HepG2 (cell line): Measurements from ENCODE around the gene PPP2R5C. TPM values are rescaled to one million over a fixed set of nuclear protein-coding genes. Genes with fewer than 3 reads are reported as not detected.
A peak's percentile ranks its signal among the peaks of the same experiment; 100 is the strongest.

Experiments used
- BHLHE40 ChIP-seq: IDR thresholded peaks from 2 replicates; pipeline ENCODE4 v1.6.1; 2011; ENCODE audit warnings: low read length, improper control_type of control experiment
- CBX1 ChIP-seq: IDR thresholded peaks from one replicate; pipeline ENCODE4 v1.6.1; 2016; ENCODE audit warnings: antibody characterized with exemption, low read depth
- CEBPB ChIP-seq: IDR thresholded peaks from 2 replicates; pipeline ENCODE4 v1.6.1; 2011; ENCODE audit warnings: low read depth, low read length, improper control_type of control experiment, borderline replicate concordance
- CHCHD3 ChIP-seq: sonication (generic); formaldehyde crosslinking; IDR thresholded peaks from 2 replicates; pipeline ENCODE4 v1.8.0; 2022; ENCODE audit warnings: mild to moderate bottlenecking, missing genetic modification reagents, moderate library complexity
- EHMT2 ChIP-seq: fragments of 200-600 bp; sonication (generic); IDR thresholded peaks from 2 replicates; pipeline ENCODE4 v1.7.0; 2017; ENCODE audit warnings: antibody characterized with exemption, low read depth, low read length, borderline replicate concordance
- ELF4 ChIP-seq: sonication (generic); formaldehyde crosslinking; IDR thresholded peaks from 2 replicates; pipeline ENCODE4 v1.5.0; 2020; ENCODE audit warnings: missing genetic modification reagents, mild to moderate bottlenecking, moderate library complexity, borderline replicate concordance
- FOXJ3 ChIP-seq: sonication (generic); formaldehyde crosslinking; IDR thresholded peaks from 2 replicates; pipeline ENCODE4 v1.4.0; 2020; ENCODE audit warnings: missing genetic modification reagents, mild to moderate bottlenecking, borderline replicate concordance
- GPBP1L1 ChIP-seq: sonication (generic); formaldehyde crosslinking; IDR thresholded peaks from 2 replicates; pipeline ENCODE4 v1.5.0; 2020; ENCODE audit warnings: mild to moderate bottlenecking, missing genetic modification reagents
- KAT7 ChIP-seq: IDR thresholded peaks from 2 replicates; pipeline ENCODE4 v1.6.1; 2018; ENCODE audit warnings: borderline replicate concordance, missing compliant biosample characterization
- KLF13 ChIP-seq: sonication (generic); formaldehyde crosslinking; IDR thresholded peaks from 2 replicates; pipeline ENCODE4 v1.4.0; 2020; ENCODE audit warnings: mild to moderate bottlenecking, missing genetic modification reagents
- LBX2 ChIP-seq: sonication (generic); formaldehyde crosslinking; IDR thresholded peaks from 2 replicates; pipeline ENCODE4 v1.5.0; 2020; ENCODE audit warnings: missing genetic modification reagents, mild to moderate bottlenecking, borderline replicate concordance
- NKX3-1 ChIP-seq: sonication (generic); formaldehyde crosslinking; IDR thresholded peaks from 2 replicates; pipeline ENCODE4 v1.5.0; 2020; ENCODE audit warnings: missing genetic modification reagents
- NR1H2 ChIP-seq: sonication (generic); formaldehyde crosslinking; IDR thresholded peaks from 2 replicates; pipeline ENCODE4 v1.8.1; 2022; ENCODE audit warnings: low read depth, missing genetic modification reagents, borderline replicate concordance
- RFX1 ChIP-seq: fragments of 450-650 bp; IDR thresholded peaks from 2 replicates; pipeline ENCODE4 v1.6.1; 2017
- SMC3 ChIP-seq: IDR thresholded peaks from 2 replicates; pipeline ENCODE4 v1.6.1; 2011; ENCODE audit warnings: low read length, improper control_type of control experiment
- SP1 ChIP-seq, 2 experiments: fragments of 450-650 bp in 1 of 2; sonication (generic) in 1 of 2; formaldehyde crosslinking in 1 of 2; IDR thresholded peaks; 2 replicates each; pipeline versions ENCODE4 v1.4.0 to v1.6.1; 2016 to 2020; ENCODE audit warnings: missing genetic modification reagents in 1 of 2
- THYN1 ChIP-seq: sonication (generic); formaldehyde crosslinking; IDR thresholded peaks from 2 replicates; pipeline ENCODE4 v1.8.1; 2023; ENCODE audit warnings: low read depth, mild to moderate bottlenecking, moderate library complexity, missing genetic modification reagents, borderline replicate concordance
- TSC22D2 ChIP-seq: sonication (generic); formaldehyde crosslinking; IDR thresholded peaks from 2 replicates; pipeline ENCODE4 v1.5.1; 2020; ENCODE audit warnings: missing genetic modification reagents, mild to moderate bottlenecking, borderline replicate concordance
- U2AF1 ChIP-seq: fragments of 200-400 bp; formaldehyde crosslinking; optimal IDR thresholded peaks from 2 replicates; pipeline ENCODE3; 2017; ENCODE audit warnings: mild to moderate bottlenecking, low read depth, low read length
- ZBTB14 ChIP-seq: sonication (generic); formaldehyde crosslinking; IDR thresholded peaks from 2 replicates; pipeline ENCODE4 v1.4.0; 2020; ENCODE audit warnings: missing genetic modification reagents
- ZFY ChIP-seq: sonication (generic); formaldehyde crosslinking; IDR thresholded peaks from 2 replicates; pipeline ENCODE4 v1.4.0; 2020; ENCODE audit warnings: missing genetic modification reagents
- ZNF136 ChIP-seq: sonication (generic); formaldehyde crosslinking; IDR thresholded peaks from 2 replicates; pipeline ENCODE4 v1.8.1; 2022; ENCODE audit warnings: low read depth, mild to moderate bottlenecking, moderate library complexity, missing genetic modification reagents
- ZNF205 ChIP-seq: IDR thresholded peaks from 2 replicates; pipeline ENCODE4 v1.6.1; 2018; ENCODE audit warnings: missing biosample characterization, missing genetic modification reagents
- ZNF546 ChIP-seq: sonication (generic); formaldehyde crosslinking; conservative IDR thresholded peaks from 2 replicates; pipeline ENCODE4 v1.8.1; 2023; ENCODE audit warnings: mild to moderate bottlenecking, missing genetic modification reagents
- ZNF607 ChIP-seq: sonication (generic); formaldehyde crosslinking; IDR thresholded peaks from 2 replicates; pipeline ENCODE4 v1.5.1; 2020; ENCODE audit warnings: missing genetic modification reagents, mild to moderate bottlenecking, borderline replicate concordance
- ZNF792 ChIP-seq: IDR thresholded peaks from 2 replicates; pipeline ENCODE4 v1.6.1; 2016
- polyA plus RNA-seq, 8 experiments: library from polyadenylated mRNA; depleted of rRNA in 3 of 8; stranded (reverse) in 7 of 8; unstranded in 1 of 8; fragments of >200 nt; fragmentation: Illumina TruSeq in 4 of 8; extraction: Trizol in 4 of 8; gene quantifications; 2 replicates each; pipeline versions ENCODE4 v1.2.1 to v1.2.3, GENCODE V29; 2011 to 2016; ENCODE audit warnings: low read depth in 4 of 8, missing spikeins in 1 of 8, mixed read lengths in 1 of 8; ENCODE audit not compliant: insufficient read depth in 1 of 8
- total RNA-seq, 5 experiments: library from RNA; depleted of rRNA; stranded (reverse); fragments of >200 nt; fragmentation: Illumina TruSeq; extraction: Trizol; gene quantifications; 2 replicates each; pipeline ENCODE4 v1.2.3, GENCODE V29; 2016; ENCODE audit warnings: low read depth in 1 of 5
- TF ChIP-seq, protein P1 (sequence below): sonication (generic); formaldehyde crosslinking; IDR thresholded peaks from 2 replicates; pipeline ENCODE4 v1.4.0; 2020; ENCODE audit warnings: missing genetic modification reagents, borderline replicate concordance

Gene PPP2R5C
- total and polyA plus RNA-seq, 2 of the 13 experiments (the other 11 are each of a cell fraction or from before 2014, with no cell fraction given), result 74.3 to 78.5 TPM

GRCh38 chr14:101809671-101810514 lies 48.4 kb downstream of the PPP2R5C start (continued):
- no peak for TF ChIP-seq CEBPB
- TF ChIP-seq ELF4 (CRISPR knock-in tag), result peak; percentile 90; the same call in 1 of the 2 replicates
- TF ChIP-seq, protein P1, sequence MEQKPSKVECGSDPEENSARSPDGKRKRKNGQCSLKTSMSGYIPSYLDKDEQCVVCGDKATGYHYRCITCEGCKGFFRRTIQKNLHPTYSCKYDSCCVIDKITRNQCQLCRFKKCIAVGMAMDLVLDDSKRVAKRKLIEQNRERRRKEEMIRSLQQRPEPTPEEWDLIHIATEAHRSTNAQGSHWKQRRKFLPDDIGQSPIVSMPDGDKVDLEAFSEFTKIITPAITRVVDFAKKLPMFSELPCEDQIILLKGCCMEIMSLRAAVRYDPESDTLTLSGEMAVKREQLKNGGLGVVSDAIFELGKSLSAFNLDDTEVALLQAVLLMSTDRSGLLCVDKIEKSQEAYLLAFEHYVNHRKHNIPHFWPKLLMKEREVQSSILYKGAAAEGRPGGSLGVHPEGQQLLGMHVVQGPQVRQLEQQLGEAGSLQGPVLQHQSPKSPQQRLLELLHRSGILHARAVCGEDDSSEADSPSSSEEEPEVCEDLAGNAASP, result no peak
- no peak for TF ChIP-seq ZNF136 (CRISPR knock-in tag)
- no peak for TF ChIP-seq KLF13 (CRISPR knock-in tag)
- TF ChIP-seq RFX1, result no peak
- TF ChIP-seq EHMT2, result no peak
- no peak for TF ChIP-seq U2AF1
- no peak for TF ChIP-seq SMC3
- TF ChIP-seq NR1H2 (CRISPR knock-in tag), result no peak
- no peak for TF ChIP-seq ZNF546 (CRISPR knock-in tag)
- no peak for TF ChIP-seq BHLHE40
- no peak for TF ChIP-seq LBX2 (CRISPR knock-in tag)
- TF ChIP-seq GPBP1L1, result no peak
- no peak for TF ChIP-seq NKX3-1 (CRISPR knock-in tag)
- TF ChIP-seq ZNF607, result peak; percentile 37; the same call in 1 of the 2 replicates
- no peak for TF ChIP-seq ZBTB14 (CRISPR knock-in tag)
- no peak for TF ChIP-seq ZNF205
- TF ChIP-seq TSC22D2, result 0 out of 2 replicates have a peak, but pooled peaks have one; percentile 0
- TF ChIP-seq CHCHD3 (CRISPR knock-in tag), result no peak
- no peak for TF ChIP-seq CBX1
- no peak for TF ChIP-seq THYN1
- peak; percentile 33; the same call in 1 of the 2 replicates for TF ChIP-seq ZNF792 (CRISPR knock-in tag)
- no peak for TF ChIP-seq FOXJ3 (CRISPR knock-in tag)
- peak; percentile 91; the same call in 1 of the 2 replicates for TF ChIP-seq KAT7
- no peak for TF ChIP-seq SP1 (IDR thresholded peaks at IDR 0.05)
- peak; percentile 43; the same call in 1 of the 2 replicates for TF ChIP-seq SP1 (CRISPR knock-in tag; IDR thresholded peaks at IDR 0.05)
- TF ChIP-seq ZFY (CRISPR knock-in tag), result peak; percentile 66
